ENCODE results near the gene EIF2B4.

The EIF2B4 gene

GRCh38 chr2:27380626-27381545 is 10.7 kb upstream of the EIF2B4 start, which contains the start of gene ZNF513 (continued):
- no peak for TF ChIP-seq ZNF776 (tag by site-specific recombination; IDR thresholded peaks at IDR 0.05; ENCODE audit: borderline replicate concordance)
- TF ChIP-seq ZNF155 (tag by site-specific recombination; IDR thresholded peaks at IDR 0.05): no peak
- peak; percentile 98 for TF ChIP-seq GLIS2 (tag by site-specific recombination; IDR thresholded peaks at IDR 0.05)
- TF ChIP-seq ZNF518A (tag by site-specific recombination; conservative IDR thresholded peaks at IDR 0.05; ENCODE audit: low read depth): peak; percentile 84
- 0 out of 2 replicates have a peak, but pooled peaks have one; percentile 35 for TF ChIP-seq ZNF341 (tag by site-specific recombination; IDR thresholded peaks at IDR 0.05; ENCODE audit: low read depth)
- no peak for TF ChIP-seq ZNF174 (tag by site-specific recombination; IDR thresholded peaks at IDR 0.05)
- TF ChIP-seq, protein P1, sequence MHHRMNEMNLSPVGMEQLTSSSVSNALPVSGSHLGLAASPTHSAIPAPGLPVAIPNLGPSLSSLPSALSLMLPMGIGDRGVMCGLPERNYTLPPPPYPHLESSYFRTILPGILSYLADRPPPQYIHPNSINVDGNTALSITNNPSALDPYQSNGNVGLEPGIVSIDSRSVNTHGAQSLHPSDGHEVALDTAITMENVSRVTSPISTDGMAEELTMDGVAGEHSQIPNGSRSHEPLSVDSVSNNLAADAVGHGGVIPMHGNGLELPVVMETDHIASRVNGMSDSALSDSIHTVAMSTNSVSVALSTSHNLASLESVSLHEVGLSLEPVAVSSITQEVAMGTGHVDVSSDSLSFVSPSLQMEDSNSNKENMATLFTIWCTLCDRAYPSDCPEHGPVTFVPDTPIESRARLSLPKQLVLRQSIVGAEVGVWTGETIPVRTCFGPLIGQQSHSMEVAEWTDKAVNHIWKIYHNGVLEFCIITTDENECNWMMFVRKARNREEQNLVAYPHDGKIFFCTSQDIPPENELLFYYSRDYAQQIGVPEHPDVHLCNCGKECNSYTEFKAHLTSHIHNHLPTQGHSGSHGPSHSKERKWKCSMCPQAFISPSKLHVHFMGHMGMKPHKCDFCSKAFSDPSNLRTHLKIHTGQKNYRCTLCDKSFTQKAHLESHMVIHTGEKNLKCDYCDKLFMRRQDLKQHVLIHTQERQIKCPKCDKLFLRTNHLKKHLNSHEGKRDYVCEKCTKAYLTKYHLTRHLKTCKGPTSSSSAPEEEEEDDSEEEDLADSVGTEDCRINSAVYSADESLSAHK (tag by site-specific recombination; IDR thresholded peaks at IDR 0.05): no peak
- peak; percentile 62 for TF ChIP-seq ZNF335 (tag by site-specific recombination; conservative IDR thresholded peaks at IDR 0.05)
- no peak for TF ChIP-seq ZNF112 (tag by site-specific recombination; IDR thresholded peaks at IDR 0.05)
- TF ChIP-seq ZNF114 (tag by site-specific recombination; IDR thresholded peaks at IDR 0.05): no peak
- peak; percentile 27; the same call in 1 of the 2 replicates for TF ChIP-seq TCF7L2 (IDR thresholded peaks at IDR 0.05; ENCODE audit: borderline replicate concordance, low read depth, low read length)
- TF ChIP-seq, protein P2, sequence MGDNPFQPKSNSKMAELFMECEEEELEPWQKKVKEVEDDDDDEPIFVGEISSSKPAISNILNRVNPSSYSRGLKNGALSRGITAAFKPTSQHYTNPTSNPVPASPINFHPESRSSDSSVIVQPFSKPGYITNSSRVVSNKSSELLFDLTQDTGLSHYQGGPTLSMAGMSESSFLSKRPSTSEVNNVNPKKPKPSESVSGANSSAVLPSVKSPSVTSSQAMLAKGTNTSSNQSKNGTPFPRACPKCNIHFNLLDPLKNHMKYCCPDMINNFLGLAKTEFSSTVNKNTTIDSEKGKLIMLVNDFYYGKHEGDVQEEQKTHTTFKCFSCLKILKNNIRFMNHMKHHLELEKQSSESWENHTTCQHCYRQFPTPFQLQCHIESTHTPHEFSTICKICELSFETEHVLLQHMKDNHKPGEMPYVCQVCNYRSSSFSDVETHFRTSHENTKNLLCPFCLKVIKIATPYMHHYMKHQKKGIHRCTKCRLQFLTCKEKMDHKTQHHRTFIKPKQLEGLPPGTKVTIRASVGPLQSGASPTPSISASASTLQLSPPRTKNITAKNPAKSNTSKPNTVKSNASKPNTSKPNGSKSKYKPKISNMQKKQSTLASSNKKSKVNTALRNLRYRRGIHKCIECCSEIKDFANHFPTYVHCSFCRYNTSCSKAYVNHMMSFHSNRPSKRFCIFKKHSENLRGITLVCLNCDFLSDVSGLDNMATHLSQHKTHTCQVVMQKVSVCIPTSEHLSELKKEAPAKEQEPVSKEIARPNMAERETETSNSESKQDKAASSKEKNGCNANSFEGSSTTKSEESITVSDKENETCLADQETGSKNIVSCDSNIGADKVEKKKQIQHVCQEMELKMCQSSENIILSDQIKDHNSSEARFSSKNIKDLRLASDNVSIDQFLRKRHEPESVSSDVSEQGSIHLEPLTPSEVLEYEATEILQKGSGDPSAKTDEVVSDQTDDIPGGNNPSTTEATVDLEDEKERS (tag by site-specific recombination; IDR thresholded peaks at IDR 0.05): no peak
- TF ChIP-seq, protein P3, sequence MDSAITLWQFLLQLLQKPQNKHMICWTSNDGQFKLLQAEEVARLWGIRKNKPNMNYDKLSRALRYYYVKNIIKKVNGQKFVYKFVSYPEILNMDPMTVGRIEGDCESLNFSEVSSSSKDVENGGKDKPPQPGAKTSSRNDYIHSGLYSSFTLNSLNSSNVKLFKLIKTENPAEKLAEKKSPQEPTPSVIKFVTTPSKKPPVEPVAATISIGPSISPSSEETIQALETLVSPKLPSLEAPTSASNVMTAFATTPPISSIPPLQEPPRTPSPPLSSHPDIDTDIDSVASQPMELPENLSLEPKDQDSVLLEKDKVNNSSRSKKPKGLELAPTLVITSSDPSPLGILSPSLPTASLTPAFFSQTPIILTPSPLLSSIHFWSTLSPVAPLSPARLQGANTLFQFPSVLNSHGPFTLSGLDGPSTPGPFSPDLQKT (IDR thresholded peaks at IDR 0.05; ENCODE audit: borderline replicate concordance, low read depth, low read length): no peak; the same call in 1 of the 2 replicates
- no peak for TF ChIP-seq ZNF19 (tag by site-specific recombination; IDR thresholded peaks at IDR 0.05; ENCODE audit: low read depth)
- TF ChIP-seq TRIM28 (IDR thresholded peaks at IDR 0.05; ENCODE audit: borderline replicate concordance, low read length): no peak
- TF ChIP-seq CTCF (tag by site-specific recombination; IDR thresholded peaks at IDR 0.05): no peak
- TF ChIP-seq ZNF521 (tag by site-specific recombination; IDR thresholded peaks at IDR 0.05): no peak
- TF ChIP-seq ZNF239 (tag by site-specific recombination; IDR thresholded peaks at IDR 0.05): no peak
- TF ChIP-seq ZNF37A (tag by site-specific recombination; IDR thresholded peaks at IDR 0.05): no peak
- no peak for TF ChIP-seq ZNF664 (tag by site-specific recombination; IDR thresholded peaks at IDR 0.05)
- no peak for TF ChIP-seq HOXA7 (CRISPR knock-in tag; IDR thresholded peaks at IDR 0.05; ENCODE audit: borderline replicate concordance)
- no peak for TF ChIP-seq ZNF18 (tag by site-specific recombination; IDR thresholded peaks at IDR 0.05)
- peak; percentile 80 for TF ChIP-seq ZNF76 (tag by site-specific recombination; IDR thresholded peaks at IDR 0.05; ENCODE audit: borderline replicate concordance, low read depth)

Data from HEK293 (cell line).